Hematopoietic multipotent progenitor cell treated with erythropoietin and hydrocortisone succinate and interleukin-3 and kit ligand, for 17 days (in vitro differentiated cells): ENCODE results near the gene TANC2.
"Not testable (repeated sequence)": the region's sequence is repeated elsewhere in the genome, so short reads cannot be mapped to it uniquely, and the experiment has no call there.

Experiments used
- DNase-seq: peaks from one replicate; pipeline ENCODE4 v3.0.0-alpha.2; 2015; ENCODE audit warnings: low spot score

Gene TANC2

GRCh38 chr17:62964506-62964905 lies 1.5 kb upstream of the TANC2 start:
- DNase-seq, result no peak

DNA sequence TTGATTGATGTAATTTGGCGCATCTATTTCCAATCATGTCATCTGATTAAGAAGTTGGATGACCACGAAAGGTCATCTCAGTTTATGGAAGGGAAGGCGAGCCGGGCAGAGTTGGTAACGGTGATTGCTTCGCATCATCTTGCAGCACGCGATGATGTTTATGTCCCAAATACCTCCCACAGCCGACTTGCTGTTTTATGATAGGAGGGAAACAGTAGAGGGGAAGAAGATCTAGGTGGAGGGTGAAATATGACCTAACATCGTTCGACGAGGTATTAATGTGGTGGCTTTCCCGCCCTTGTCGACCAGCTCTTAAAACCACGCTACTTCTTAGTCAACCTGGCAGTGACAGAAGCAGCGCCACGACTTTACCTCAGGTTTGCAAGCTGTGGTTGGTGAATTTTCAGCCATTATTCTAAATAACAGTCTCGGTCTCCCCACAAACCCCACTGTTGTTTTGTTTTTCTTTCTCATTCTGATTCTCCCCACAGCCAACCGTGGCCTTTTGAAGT lies 805 bp upstream of the TANC2 start:
- DNase-seq, result no peak

- DNase-seq, result no peak
Measured at GRCh38 chr17:62966426-62967204, 580 bp downstream of the TANC2 start.

- DNase-seq, result no peak
Measured at GRCh38 chr17:62967205-62967529, 1.1 kb downstream of the TANC2 start.

DNA sequence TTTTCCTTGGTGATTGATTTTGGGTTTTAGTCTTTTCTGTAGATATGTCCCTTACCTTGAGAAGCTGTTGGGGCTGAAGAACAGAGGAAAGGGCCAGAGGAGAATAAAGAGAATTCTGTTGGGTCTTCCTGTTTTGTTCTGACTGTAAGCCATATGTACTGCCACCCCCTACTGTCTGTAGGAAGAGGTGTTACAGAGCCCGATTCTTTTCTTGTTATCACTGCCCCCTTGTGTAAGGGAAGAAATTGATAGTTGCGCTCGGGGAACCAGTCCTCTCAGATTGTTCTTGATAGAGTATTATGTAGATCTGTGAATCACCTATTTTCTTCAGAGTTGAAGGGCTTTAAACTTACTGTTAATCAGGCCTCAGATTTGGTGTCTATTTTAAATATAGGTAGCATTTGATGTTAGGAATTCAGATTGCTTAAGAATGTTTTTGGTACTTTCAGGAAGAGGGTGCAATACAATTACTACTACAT lies 2.4 kb downstream of the TANC2 start:
- DNase-seq, result peak; percentile 55

DNA sequence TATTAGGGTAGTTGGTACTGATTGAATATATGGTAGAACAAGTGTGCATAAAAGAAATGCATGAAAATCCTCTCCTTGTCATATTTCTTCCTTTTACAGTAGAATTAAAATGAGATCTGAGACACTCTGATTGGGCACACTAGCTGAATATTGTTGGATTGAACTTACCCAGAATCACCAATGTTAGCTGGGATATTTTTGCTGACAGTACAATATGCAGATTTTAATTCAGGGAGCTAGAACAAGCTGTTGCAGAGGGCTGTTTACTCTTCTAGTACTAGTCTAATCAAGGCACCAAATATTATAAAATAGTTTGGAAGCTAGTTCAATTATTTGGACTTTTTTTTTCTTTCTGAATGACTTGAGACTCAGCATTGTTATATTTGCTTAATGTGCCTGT lies 4.6 kb downstream of the TANC2 start:
- DNase-seq, result no peak

- DNase-seq, result no peak
Measured at GRCh38 chr17:62971853-62972252, 5.8 kb downstream of the TANC2 start.

DNA sequence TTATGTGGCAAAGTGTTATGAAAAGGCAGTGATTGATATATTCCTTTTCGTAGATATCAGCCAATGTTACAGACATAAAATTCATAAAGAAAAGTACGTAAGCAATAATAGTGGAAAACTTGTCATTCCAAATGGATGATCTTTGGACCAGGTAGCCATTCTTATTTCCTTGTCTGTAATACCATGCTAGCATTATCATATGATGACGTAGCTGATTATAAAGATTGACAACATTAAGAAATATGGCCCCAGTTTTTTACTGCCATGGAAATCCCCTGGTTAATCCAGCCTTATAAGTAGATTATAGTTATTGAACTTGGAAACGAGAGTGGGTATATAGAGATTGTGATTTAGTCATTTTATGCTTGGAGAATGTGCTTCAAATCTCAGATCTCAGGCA lies 8.8 kb downstream of the TANC2 start:
- DNase-seq, result no peak

DNA sequence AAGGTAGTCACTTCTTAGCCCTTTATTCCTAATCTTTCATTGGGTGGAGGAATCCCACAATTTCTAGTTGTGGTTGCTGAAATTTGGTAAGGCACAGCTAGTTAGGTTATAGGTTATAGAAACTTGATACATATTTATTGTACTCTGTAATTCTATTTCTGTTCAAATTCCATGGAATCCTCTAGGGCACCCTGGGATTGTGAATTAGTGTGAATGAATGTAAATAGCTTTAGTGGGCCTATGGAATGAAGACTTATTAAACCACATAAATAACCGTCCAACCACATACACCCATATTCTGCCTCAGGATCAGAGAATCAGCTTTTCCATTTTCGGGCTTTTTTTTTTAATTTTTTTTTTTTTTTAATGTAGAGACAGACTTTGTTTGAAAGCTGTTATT lies 9.2 kb downstream of the TANC2 start:
- no peak for DNase-seq

DNA sequence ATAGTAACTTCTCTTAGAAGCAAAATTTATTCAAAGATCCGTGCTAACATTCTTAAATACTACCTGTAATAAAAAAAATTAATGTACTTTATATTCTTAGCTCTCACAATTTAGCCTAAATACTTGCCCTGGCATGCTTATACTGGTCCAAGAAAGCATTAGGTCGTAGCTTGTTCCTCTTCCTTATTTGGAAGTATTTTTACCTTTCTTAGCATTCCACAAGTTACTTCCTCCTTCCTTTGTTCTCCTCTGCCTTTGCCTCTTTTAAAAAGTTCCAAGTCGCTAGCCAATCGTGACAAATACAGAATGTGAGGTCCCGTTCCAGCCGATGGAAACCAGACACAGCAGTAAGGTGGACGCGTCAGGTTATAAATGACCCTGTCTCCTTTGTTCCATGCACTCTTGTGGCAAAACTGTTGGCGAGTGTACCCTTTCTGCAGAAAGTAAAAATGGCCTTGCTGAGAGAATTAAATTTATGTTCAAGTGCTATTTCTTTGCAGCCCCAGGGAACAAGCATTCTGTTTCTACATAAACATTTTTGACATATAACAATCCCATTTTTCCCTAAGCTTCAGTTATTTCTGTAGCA lies 10.7 kb downstream of the TANC2 start:
- DNase-seq, result not testable (repeated sequence)

DNA sequence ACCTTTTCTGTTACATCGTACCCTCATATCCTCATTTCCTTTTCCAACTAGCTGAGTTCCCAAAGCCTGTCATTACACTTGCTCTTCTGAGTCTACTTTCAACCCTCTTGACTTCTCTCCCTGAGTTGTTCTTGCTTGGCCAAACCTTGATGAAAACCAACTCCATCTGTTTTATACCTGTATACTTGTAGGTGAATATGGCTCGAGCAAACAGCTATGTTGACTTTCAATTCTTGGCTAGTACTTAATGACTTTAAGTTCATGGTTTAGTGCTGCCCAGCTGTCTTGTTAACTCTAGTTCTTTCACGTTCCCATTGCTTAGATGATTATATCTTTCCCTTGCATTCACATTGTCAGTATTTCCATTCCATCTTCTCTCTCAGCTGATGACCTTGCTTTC lies 14.8 kb downstream of the TANC2 start:
- DNase-seq, result no peak

DNA sequence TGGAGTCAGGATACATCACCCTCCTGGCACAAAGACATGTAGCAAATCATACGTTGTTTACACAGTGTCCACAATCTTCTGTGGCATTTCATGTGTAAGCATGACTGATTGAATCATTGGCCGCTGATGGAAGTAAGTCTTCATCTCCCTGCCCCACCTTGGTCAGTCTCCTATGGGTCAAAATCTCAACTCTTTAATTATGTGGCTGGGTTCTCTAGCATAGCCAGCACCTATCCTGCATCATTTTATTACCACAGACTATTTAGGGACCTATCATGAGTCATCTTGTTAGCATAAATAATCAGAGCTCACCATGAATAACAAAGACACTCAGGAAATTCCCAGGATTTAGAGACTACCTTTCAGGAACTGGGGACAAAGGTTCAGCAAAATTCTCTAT lies 15.9 kb downstream of the TANC2 start:
- DNase-seq, result no peak

DNA sequence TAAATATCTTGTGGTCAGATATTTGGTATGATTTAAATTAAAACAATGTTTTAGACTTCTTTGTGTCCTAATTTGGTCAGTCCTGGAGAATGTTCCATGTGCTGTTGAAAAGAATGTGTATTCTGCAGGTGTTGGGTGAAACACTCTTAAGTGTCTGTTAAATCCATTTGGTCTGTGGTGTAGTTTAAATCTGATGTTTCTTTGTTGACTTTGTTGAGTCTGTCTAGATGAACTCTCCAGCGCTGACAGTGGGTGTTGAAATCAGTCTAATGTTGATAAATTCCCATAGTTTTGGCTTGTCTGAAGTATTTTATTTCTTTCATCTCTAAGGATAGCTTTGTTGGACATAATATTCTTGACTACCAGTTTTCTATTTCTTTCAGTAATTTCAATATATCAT lies 18.8 kb downstream of the TANC2 start:
- no peak for DNase-seq

DNA sequence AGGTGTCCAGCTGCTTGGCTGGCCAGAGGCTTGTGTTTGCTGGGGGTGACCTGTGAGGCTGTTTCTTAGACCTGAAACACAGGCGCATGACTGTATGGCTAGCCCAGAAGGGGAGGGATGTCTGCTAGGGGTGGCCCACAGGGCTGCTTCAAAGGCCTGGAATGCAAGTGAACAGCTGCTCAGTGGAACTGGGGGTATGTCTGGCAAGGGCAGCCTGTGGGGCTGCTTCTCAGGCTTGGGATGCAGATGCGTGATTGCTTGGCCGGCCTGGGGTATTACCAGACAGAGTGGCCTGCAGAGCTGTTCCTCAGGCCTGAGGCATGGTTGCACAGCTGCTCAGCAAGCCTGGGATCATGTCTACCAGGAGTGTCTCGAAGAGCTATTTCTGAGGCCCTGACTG lies 20.5 kb downstream of the TANC2 start:
- no peak for DNase-seq

GRCh38 chr17:62987136-62987535 lies 21.1 kb downstream of the TANC2 start:
- DNase-seq, result no peak

GRCh38 chr17:62989501-62989900 lies 23.5 kb downstream of the TANC2 start:
- no peak for DNase-seq

DNA sequence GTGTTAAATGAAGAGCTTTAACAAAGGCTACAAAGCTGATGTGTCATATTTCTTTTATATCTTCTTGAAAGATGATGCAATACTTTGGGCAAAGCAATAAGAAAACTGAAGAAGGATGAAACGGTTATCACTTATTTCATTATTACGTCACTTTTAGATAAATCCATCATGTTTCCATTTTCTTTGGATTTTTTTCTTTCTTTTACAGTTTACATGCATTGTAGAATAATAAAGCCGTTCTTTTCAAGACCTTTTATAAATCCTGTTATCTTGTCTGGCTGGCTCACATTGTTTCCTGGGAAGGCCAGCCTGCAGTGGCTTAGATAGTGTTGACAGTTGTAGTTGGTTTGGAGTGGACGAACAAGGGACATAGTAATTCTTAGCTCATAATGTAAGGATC lies 28.9 kb downstream of the TANC2 start:
- no peak for DNase-seq

DNA sequence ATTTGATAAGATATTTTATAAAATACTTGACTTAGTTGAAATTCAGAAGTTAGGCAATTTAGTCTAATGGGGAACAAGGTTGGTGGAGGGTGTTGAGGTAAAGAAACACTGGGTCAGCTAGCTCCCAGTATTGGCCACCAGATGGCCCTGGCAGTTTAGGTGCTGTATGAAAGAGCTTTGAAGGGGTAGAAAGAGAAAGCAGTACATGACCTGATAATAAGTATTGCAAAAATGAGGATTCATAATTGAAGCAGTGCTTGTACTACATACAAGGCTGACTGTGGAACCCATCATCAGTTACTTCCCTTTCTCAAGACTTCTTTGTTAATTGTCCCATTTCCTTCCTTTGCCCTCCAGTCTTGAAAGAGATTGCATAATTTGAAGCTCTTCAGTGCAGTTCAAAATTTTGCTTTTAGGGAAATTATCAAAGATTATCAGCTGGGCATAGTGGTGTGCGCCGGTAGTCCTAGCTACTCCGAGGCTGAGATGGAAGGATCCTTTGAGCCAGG lies 29.4 kb downstream of the TANC2 start:
- peak; percentile 24 for DNase-seq

DNA sequence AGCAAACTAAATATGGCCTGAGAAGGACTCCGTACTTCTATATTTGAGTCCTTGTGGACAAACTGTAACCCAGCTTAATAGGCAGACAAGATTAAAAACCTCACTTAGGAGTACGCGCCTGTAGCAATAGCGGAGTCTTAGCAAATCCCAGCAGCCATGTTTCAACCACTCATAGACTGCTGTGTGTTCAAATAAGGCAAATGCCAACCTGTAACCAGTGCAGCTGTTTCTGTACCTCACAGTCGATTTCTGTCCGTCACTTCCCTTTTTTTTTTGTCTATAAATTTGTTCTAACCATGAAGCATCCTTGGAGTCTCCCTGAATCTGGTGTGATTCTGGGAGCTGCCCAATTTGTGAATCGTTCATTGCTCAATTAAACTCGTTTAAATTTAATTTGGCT lies 30.2 kb downstream of the TANC2 start:
- DNase-seq, result no peak

- DNase-seq, result no peak
Measured at GRCh38 chr17:62998166-62998565, 32.1 kb downstream of the TANC2 start.

GRCh38 chr17:62998665-62999393 lies 32.8 kb downstream of the TANC2 start:
- no peak for DNase-seq

GRCh38 chr17:62999736-63000135 lies 33.7 kb downstream of the TANC2 start:
- DNase-seq, result no peak
